Muscle of leg (tissue), 11 donors: Measurements from ENCODE around the gene SLC25A19. TPM values are rescaled to one million over a fixed set of nuclear protein-coding genes. Genes with fewer than 3 reads are reported as not detected.
A peak's percentile ranks its signal among the peaks of the same experiment; 100 is the strongest.
"Not testable (repeated sequence)": the region's sequence is repeated elsewhere in the genome, so short reads cannot be mapped to it uniquely, and the experiment has no call there.

Experiments used
- DNase-seq: peaks from one replicate; pipeline ENCODE4 v3.0.0; 2013
- H3K27ac ChIP-seq: one replicate; pipeline ENCODE4 v1.5.1; 2013; ENCODE audit warnings: mild to moderate bottlenecking, low read length, control low read depth
- H3K27me3 ChIP-seq: one replicate; pipeline ENCODE4 v1.6.1; 2013; ENCODE audit warnings: low read length; ENCODE audit not compliant: control insufficient read depth, insufficient read depth
- H3K36me3 ChIP-seq: one replicate; pipeline ENCODE4 v1.6.1; 2013; ENCODE audit warnings: low read length; ENCODE audit not compliant: control insufficient read depth, insufficient read depth
- H3K4me1 ChIP-seq: one replicate; pipeline ENCODE4 v1.6.1; 2013; ENCODE audit warnings: low read length; ENCODE audit not compliant: control insufficient read depth, insufficient read depth
- H3K4me3 ChIP-seq: one replicate; pipeline ENCODE4 v1.5.1; 2013; ENCODE audit warnings: low read length, control low read depth
- H3K9me3 ChIP-seq: replicated peaks from 2 replicates; pipeline ENCODE4 v1.6.1; 2013; ENCODE audit warnings: low read depth, low read length; ENCODE audit not compliant: control insufficient read depth
- WGBS: methylation state at CpG from one replicate; pipeline ENCODE4 v1.1.5; 2013; ENCODE audit warnings: missing lambda C conversion rate; ENCODE audit not compliant: insufficient coverage; 5-methylcytosine and 5-hydroxymethylcytosine counted together
- polyA plus RNA-seq, 8 donors: library from polyadenylated mRNA; unstranded; fragments of 120-200 nt; gene quantifications; one replicate each; pipeline versions ENCODE4 v1.2.1 to v1.2.3, GENCODE V29; 2013; ENCODE audit warnings: inconsistent platforms in 1 of 8, low replicate concordance in 1 of 8; ENCODE audit not compliant: insufficient read length in 8 of 8, insufficient read depth in 1 of 8
- total RNA-seq: library from RNA; stranded (reverse); fragments of 120-200 nt; gene quantifications from one replicate; pipeline ENCODE4 v1.2.4, GENCODE V29; 2013

SLC25A19 gene
- total and polyA plus RNA-seq, 9 donors: 6.1 to 8.3 (median 7.2) TPM

DNA sequence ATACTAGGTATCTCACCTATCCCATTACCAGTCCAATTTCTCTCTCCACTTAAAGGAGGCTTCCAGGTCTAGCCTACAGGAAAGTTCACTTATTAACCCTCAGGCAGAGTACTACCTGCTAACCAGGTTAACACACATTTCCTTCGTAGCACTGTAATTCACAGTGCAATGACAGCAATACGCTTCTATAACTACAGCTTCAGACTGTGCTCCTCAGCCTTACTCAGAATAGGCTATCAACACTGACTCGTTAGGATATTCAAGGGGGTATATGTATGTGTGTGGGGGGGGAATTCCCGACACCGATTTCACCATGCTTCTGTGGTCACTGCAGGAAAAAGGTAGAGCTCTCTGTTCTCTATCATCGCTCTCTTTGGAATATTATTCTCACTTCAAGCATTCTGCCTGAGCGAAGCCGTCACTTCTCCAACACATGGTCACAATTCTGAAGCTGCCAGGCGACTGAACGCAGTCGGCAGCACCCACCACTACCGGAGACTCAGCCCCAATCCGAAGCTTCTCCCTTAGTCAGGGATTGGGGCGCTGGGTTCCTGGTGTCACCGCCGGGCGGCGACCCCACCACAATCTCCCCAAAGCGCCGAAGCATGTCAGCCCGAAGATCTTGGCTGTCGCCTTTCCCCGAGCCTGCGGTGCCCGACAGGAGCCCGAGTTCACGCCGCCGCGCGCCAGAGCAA lies 28.4 kb downstream of the SLC25A19 start:
- WGBS: under 1% methylated on average over 24 of the region's 31 CpGs
- H3K36me3 ChIP-seq: peaks cover 33% of the 10 kb centered on the region
- no peak for DNase-seq
- H3K27ac ChIP-seq: peak overlapping the region; percentile 98
- peaks cover 32% of the 10 kb centered on the region for H3K4me1 ChIP-seq
- H3K9me3 ChIP-seq: no peaks in the 10 kb centered on the region
- peak overlapping the region; percentile 98 for H3K4me3 ChIP-seq
- no peaks in the 10 kb centered on the region for H3K27me3 ChIP-seq

DNA sequence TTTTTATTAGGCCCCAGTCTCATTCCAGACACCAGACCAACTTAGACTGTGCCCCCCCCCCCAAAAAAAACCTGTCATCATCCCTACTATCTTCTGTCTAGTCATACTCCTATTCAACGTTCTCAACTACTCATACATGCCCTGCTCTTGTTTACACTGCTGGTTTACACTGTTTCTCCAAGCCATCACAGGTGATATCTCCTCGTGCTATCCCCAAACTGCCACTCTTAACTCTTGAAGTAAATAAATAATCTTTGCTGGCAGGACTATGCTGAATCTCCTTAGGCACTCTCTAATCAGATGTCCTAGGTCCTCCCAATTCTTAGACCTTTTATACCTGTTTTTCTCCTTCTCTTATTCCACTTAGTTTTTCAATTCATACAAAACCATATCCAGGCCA lies 32.0 kb downstream of the SLC25A19 start:
- peaks cover 18% of the 10 kb centered on the region for H3K4me1 ChIP-seq
- H3K27me3 ChIP-seq, H3K27ac ChIP-seq, H3K36me3 ChIP-seq, DNase-seq, H3K4me3 ChIP-seq, H3K9me3 ChIP-seq: not testable (repeated sequence)
- WGBS: 83% methylated on average over 1 of the region's 2 CpGs

DNA sequence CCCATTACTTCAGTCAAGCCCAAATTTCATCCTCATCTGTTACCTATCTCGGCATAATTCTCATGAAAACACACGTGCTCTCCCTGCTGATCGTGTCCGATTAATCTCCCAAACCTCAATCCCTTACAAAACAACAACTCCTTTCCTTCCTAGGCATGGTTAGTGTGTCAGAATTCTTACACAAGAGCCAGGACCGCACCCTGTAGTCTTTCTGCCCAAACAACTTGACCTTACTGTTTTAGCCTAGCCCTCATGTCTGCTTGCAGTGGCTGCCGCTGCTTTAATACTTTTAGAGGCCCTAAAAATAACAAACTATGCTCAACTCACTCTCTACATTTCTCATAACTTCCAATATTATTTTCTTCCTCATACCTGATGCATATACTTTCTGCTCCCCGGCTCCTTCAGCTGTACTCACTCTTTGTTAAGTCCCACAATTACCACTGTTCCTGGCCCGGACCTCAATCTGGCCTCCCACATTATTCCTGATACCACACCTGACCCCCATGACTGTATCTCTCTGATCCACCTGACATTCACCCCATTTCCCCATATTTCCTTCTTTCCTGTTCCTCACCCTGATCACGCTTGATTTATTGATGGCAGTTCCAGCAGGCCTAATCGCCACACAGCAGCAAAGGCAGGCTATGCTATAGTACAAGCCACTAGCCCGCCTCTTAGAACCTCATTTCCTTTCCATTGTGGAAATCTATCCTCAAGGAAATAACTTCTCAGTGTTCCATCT lies 33.1 kb downstream of the SLC25A19 start:
- H3K27ac ChIP-seq, H3K4me3 ChIP-seq, DNase-seq, H3K27me3 ChIP-seq, H3K9me3 ChIP-seq, H3K36me3 ChIP-seq: not testable (repeated sequence)
- H3K4me1 ChIP-seq: peaks cover 15% of the 10 kb centered on the region
- 86% methylated on average over 4 of the region's 11 CpGs for WGBS

DNA sequence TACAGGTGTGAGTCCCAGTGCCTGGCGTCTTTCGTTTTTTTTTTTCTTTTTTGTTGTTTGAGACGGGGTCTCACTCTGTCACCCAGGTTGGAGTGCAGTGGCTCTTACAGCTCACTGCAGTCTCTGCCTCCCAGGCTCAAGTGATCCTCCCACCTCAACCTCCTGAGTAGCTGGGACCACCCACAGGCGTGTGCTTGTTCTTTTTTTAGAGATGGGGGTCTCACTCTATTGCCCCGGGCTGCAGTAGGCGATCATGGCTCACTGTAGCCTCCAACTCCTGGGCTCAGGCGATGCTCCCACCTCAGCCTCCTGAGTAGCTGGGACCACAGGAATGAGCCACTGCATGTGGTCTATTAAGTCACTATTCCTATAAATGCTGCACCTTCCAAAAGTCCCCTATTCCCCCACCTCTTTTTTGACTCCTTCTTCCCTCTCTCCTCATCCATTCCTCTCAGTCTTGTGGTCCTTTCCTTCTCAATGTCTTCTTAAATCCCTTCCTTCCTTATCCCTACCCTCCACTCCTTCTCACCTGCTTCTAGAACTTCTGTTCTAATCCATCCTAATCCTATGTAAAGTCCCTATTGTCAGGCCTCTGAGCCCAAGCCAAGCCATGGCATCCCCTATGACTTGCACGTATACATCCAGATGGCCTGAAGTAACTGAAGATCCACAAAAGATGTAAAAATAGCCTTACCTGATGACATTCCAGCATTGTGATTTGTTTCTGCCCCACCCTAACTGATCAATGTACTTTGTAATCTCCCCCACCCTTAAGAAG lies 37.0 kb downstream of the SLC25A19 start:
- no peak for DNase-seq
- H3K27ac ChIP-seq: no peak overlapping the region
- no peak overlapping the region for H3K4me3 ChIP-seq

DNA sequence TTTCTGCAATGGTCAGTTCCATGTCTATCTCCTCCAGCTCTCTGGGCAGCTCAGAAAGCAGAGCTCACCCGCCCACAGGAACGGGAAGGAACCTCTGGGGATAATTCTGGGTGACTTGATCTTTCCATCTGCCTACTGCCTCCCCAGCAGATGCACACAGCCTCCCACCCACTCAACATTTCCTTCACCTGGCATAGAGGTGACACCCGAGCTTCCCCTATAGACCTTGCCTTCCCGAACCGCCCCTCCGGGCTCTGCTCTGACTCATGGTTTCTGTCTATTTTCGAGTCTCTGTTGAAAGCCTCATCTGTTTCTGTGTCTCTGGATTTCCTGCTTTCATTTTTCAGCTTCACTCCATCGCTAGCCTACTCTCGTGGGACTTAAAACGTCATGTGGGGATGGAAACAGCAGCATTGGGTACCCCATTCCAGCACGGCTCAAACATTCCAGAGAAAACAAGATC lies 39.2 kb downstream of the SLC25A19 start:
- peaks cover 22% of the 10 kb centered on the region for H3K36me3 ChIP-seq
- peak overlapping the region; percentile 2 for H3K27ac ChIP-seq
- H3K4me1 ChIP-seq: peaks cover 17% of the 10 kb centered on the region
- H3K9me3 ChIP-seq: no peaks in the 10 kb centered on the region
- WGBS: 35% methylated on average over 6 of the region's 11 CpGs
- H3K27me3 ChIP-seq: no peaks in the 10 kb centered on the region
- peak; percentile 51 for DNase-seq
- H3K4me3 ChIP-seq: no peak overlapping the region

More for the DNA sequence above, 37.0 kb downstream of the SLC25A19 start:
- peaks cover 6% of the 10 kb centered on the region for H3K36me3 ChIP-seq
- H3K27me3 ChIP-seq: no peaks in the 10 kb centered on the region
- H3K4me1 ChIP-seq: peaks cover 17% of the 10 kb centered on the region
- no peaks in the 10 kb centered on the region for H3K9me3 ChIP-seq
- WGBS: 86% methylated on average over 6 of the region's 8 CpGs

DNA sequence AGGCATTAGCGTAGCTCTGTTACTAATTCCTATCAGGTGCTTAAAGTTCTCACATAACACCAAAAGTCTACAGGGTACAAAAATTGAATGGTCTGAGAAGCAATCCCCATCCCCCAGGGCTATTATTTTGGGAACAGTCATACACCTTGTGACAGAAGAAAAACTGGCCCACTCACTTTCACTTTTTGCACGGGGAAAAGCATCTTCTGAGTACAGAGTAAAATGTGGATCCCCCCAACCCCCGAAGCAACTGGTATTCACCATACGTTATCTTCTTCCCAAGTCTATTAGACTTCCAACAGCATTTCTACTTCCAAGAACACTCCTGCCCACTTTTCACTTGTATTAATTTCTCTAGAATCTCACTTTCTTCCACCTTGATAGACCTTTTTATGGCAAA lies 39.7 kb downstream of the SLC25A19 start:
- Histone ChIP-seq H3K4me3 (no peak overlapping the region), H3K36me3 (peaks cover 27% of the 10 kb centered on the region), H3K9me3 (no peaks in the 10 kb centered on the region), H3K27me3 (no peaks in the 10 kb centered on the region), H3K27ac (no peak overlapping the region), H3K4me1 (peaks cover 17% of the 10 kb centered on the region)
- WGBS: 51% methylated on average over 4 of the region's 4 CpGs
- DNase-seq: no peak

DNA sequence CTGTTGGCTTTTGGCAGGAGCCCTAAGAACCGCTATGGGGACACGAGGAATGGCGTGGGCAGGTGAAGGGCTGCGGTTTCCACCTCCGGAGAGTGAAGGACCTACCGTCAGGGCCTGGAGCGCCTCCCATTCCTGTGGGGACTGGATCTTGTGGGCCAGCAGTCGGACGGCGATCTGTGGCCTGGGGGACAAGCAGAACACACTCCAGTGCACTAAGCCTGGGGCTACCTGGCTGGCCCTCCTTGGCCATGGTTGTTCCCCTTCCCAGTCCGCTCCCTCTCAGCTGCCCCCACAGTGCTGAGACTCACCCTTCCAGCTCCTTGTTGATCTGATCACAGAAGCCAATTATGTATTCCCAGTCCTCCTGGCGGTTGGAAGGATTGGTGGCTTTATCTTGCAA lies 42.8 kb downstream of the SLC25A19 start:
- Histone ChIP-seq H3K4me3 (no peak overlapping the region), H3K27me3 (no peaks in the 10 kb centered on the region), H3K27ac (no peak overlapping the region), H3K36me3 (peaks cover 58% of the 10 kb centered on the region), H3K9me3 (no peaks in the 10 kb centered on the region), H3K4me1 (peaks cover 17% of the 10 kb centered on the region)
- 91% methylated on average over 10 of the region's 12 CpGs for WGBS
- no peak for DNase-seq

DNA sequence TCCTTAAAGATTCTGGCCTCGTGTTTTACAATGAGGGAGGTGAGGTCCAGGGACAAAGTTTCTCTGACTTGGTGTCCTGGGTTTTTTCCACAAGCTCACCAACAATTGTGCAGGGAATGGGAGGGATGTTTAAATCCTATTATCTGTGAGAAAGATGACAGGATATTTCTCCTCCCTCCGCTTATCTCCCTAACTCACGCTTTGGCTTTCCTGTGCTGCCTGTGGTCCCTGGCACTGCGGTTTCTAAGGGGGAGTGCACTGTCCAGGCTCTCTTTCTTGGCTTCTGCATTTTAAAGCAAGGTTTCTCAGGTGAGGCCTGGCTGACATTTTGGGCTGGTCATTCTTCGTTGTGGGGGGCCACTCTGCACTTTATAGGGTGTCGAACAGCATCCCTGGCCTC lies 44.2 kb downstream of the SLC25A19 start:
- H3K27me3 ChIP-seq: no peaks in the 10 kb centered on the region
- H3K9me3 ChIP-seq: no peaks in the 10 kb centered on the region
- H3K27ac ChIP-seq: no peak overlapping the region
- DNase-seq: no peak
- peaks cover 72% of the 10 kb centered on the region for H3K36me3 ChIP-seq
- WGBS: 87% methylated on average over 4 of the region's 6 CpGs
- peaks cover 15% of the 10 kb centered on the region for H3K4me1 ChIP-seq
- no peak overlapping the region for H3K4me3 ChIP-seq

DNA sequence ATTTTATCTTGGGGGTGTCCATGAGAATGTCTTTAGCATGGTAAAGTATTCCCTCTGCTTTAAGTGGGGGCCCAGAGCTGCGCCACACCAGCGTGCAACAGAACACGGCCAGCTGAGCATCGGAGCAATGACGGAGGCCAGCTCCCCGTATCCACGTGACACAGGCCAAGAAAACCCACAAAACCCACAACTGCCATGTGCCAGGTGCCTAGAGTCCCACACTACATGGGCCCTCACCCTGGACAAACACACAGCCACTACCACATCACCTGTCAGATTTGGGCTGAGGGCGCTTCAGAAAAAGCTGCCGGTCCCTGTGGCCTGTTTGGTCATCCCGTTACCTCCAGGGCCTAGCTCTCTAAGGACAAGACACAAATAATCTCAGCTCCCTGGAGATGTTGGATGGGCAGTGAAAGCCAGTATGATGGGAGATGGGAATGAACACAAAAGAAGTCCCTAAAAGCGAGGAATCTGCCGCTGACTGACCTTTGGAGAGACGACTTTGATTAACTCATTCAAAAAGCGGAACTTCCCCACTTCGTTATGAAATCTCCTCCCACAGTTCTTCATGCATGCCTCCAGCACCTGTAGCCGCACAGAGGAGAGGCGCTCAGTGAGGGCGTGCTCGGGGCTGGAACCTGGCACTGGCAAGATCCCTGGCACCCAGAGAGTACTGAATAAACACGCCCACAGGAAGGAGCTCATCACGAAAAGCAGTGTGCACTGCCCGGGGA lies 44.9 kb downstream of the SLC25A19 start:
- Histone ChIP-seq H3K27me3 (no peaks in the 10 kb centered on the region), H3K27ac (no peak overlapping the region), H3K4me1 (peaks cover 13% of the 10 kb centered on the region), H3K36me3 (peaks cover 79% of the 10 kb centered on the region), H3K4me3 (no peak overlapping the region), H3K9me3 (no peaks in the 10 kb centered on the region)
- WGBS: 86% methylated on average over 19 of the region's 22 CpGs
- no peak for DNase-seq
